A549 treated with AZD2906 at 1 μM for 4 hours (cell line): ENCODE measurements around the gene VTI1A. TPM values are rescaled to one million over a fixed set of nuclear protein-coding genes. Genes with fewer than 3 reads are reported as not detected.

ENCODE experiments used
- total RNA-seq: library from RNA; stranded (reverse); fragments of 200-300 nt; extraction: Qiagen RNA extraction; gene quantifications from 5 replicates; pipeline ENCODE4 v1.2.3, GENCODE V29; 2022

VTI1A gene
- 11.2 to 14.9 TPM (median 13.1 TPM) in 5 replicates for total RNA-seq

GRCh38 chr10:112446855-112447619 lies at the start of gene VTI1A, which contains the start of gene ZDHHC6:
TSS of gene VTI1A (plus strand) at chr10:112447215. CDS start at chr10:112447374, 159 bp downstream.
TSS of gene ZDHHC6 (minus strand) at chr10:112446914. CDS start at chr10:112445436, 1,478 bp downstream.

Other genes with a start within 250 kb of the VTI1A start
- not detected in 5 replicates for gene TECTB, start 163.8 kb upstream of the VTI1A start, total RNA-seq
- gene ACSL5, start 73.1 kb upstream of the VTI1A start, total RNA-seq = 0.25 to 0.60 TPM (median 0.33 TPM) in 5 replicates
- 25.7 to 29.3 TPM (median 28.5 TPM) in 5 replicates for gene ZDHHC6, start 301 bp upstream of the VTI1A start, total RNA-seq